Activated CD4-positive, alpha-beta T cell treated with anti-CD3 and anti-CD28 coated beads, Interleukin-2, Interleukin-6, amounts not matched to agents 100 ng/mL and 50 ng/mL, durations not matched to agents 16 hours and 8 hours (primary cell): ENCODE results near the gene TSPAN1.
A peak's percentile ranks its signal among the peaks of the same experiment; 100 is the strongest.
"Not testable (repeated sequence)": the region's sequence is repeated elsewhere in the genome, so short reads cannot be mapped to it uniquely, and the experiment has no call there.

Source experiments
- DNase-seq: peaks from one replicate; pipeline ENCODE4 v3.0.0-alpha.2; 2020

TSPAN1 gene

DNA sequence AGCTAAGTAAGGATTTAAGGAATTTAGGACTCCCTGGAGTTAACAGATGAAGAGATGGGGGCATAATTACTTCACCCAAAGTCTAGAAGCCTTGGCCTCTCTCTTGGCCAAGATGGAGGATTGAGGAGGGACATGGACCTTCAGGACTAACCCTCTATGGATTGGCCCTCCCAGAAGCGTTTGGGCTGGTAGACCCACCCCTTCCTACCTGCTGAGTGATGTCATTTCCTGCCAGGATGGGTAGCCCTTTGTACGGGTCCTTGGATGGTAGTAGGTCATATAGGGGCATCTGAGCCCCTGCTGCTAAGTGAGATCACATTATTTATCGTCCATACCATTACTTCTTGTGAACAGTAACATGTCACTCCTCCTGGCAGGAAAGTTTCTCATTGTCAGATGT lies 45.9 kb downstream of the TSPAN1 start:
- no peak for DNase-seq

DNA sequence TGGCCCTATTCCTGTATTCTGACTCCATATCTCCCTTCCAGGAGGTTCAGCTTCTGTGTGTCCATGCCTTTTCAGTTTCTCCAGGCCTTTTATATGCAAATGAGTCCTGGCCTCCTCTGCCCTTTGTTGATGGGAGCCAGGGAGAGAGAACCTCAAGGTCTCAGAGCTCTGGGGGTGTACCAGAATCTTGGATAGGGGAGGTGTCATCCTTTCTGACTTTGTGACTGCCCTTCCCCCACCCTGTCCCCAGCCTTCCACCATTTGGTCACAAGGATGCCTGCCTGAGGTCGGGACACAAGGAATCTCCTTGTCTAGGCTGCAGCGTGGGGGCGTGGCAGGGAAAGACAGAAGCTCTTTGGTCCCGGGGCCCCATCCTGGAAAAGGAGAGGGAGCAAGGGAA lies 46.9 kb downstream of the TSPAN1 start:
- no peak for DNase-seq

- DNase-seq, result not testable (repeated sequence)
Measured at GRCh38 chr1:46223055-46223454, 48.2 kb downstream of the TSPAN1 start.

- DNase-seq, result peak; percentile 76
Measured at GRCh38 chr1:46223472-46223943, 48.6 kb downstream of the TSPAN1 start.

DNA sequence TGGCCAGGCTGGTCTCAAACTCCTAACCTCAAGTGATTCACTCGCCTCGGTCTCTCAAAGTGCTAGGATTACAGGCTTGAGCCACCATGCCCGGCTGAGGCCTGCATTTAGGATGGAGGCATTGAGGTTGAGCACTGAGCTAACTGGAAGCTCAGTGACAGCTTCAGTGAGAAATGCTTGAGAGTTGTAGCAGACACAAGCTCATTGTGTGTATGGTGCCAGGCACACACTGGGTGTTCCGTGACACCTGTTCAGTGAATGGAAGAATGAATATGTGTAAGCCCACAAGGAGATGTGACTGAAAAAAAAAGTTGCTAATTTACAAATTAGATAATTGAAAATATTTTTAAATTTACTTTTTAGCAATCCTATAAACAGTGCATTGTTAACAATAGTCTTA lies 50.1 kb downstream of the TSPAN1 start:
- DNase-seq, result no peak

GRCh38 chr1:46231231-46231630 lies 56.3 kb downstream of the TSPAN1 start:
- not testable (repeated sequence) for DNase-seq
